Stimulated activated CD8-positive, alpha-beta memory T cell treated with anti-CD3 and anti-CD28 coated beads, Interleukin-2, amount 100 ng/mL, for 48 hours (primary cell): ENCODE data around the gene ELF2.
"Not testable (repeated sequence)": the region's sequence is repeated elsewhere in the genome, so short reads cannot be mapped to it uniquely, and the experiment has no call there.

ENCODE experiments used
- DNase-seq, 2 donors: peaks; one replicate each; pipeline ENCODE4 v3.0.0-alpha.2; 2020; ENCODE audit warnings: low read depth in 2 of 2

The ELF2 gene

DNA sequence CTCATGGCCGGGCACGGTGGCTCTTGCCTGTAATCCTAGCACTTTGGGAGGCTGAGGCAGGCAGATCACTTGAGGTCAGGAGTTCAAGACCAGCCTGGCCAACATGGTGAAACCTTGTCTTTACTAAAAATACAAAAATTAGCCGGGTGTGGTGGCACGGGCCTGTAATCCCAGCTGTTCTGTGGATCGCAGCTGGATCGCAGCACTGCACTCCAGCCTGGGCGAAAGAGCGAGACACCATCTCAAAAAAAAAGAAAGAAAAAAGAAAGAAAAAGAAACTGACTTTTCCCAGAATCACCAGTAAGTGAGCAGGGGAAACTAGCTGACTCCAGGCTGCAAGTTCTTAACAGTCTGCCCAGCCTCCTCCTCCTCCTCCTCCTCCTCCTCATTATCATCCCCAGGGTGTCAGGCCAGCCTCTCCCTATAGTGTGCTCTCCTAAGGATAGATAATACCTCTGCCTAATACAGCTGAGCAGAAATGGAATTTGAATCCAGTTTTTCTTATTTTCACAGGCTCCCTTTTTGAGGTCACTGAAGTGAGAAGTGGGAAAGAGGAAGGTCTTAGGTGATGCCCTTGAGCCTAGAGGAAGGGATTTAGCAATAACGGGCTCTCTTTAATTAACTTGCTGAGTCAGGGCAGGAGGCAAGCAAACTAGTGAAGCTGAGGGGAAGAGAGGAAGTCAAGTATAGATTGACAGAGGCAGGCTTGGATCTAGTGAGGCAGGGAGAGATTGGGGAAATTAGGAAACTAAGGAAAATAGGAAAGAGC, 11.8 kb upstream of the ELF2 start:
- no peak for DNase-seq

- no peak for DNase-seq
Observed at GRCh38 chr4:139184129-139184528, 7.1 kb upstream of the ELF2 start.

DNA sequence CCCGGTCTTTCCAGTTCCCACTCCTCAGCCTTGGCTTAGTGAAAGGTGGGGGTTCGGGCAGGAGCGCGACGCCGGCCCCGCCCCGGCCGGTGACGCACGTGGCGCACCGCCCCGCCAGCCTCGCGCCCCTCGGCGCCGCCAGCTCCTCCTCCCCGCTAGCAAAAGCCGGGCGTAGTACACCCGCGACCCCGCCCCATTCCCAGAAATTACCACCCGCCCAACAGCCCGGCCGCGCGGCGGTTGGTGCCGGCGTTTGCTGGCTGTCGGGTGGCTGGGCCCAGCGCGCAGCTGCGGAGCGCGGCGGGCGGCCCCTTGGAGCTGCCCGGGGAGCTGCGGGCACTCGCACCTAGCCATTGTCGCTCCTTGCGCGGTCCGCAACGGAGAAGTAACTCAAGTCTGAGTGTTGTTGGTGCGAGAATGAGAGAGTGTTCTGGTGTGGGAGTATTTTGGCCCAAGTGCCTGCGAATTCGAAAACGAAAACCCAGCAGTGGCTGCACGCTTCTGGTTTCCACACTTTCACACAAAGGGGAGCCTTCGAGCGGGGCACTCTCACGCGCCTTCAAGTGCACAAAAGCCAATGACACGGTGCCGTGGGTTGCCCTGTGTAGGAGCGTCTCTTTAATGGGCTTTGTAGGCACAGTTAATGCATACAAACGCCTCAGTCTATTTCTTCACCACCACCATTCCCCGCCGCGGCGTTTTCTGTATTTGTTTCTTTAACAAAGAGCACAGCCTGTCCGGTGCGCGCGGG, 1.0 kb upstream of the ELF2 start:
- peak; percentile 78 to 84 for DNase-seq

DNA sequence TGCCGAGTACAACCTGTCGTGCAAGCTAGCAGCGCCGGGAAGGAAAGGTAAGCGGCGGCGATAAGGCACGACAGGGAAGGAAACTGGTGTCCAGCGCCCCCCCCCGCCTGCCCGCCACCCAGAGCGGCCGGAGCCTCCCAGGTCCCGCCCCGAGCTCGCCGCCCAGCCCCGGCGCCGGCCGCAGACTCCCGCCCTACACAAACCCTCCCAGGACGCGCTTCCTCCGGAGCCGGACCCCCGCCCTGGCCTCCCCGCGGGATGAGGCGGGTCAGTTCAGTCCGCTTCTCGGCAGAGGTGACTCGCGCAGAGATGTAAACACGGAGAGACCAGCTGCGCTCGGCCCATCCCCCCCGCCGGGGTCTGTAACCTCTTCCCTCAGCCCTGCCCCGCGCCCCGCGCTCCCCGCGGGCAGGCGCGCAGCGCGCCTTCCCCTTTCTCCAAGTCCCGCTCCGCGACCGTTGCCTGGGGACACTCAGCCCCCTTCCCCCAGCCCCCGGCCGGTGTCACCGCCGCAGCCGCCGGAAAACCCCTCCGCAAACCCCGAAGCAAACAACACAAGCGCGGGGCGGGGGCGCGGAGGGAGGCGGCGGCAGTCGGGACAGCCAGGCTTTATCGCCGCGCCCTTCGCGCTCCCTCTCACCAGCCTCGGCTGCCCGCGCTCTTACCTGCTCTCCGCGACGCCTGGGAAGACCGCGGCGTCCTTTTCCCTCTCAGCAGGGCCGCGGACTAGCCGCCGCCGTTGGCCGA, 543 bp downstream of the ELF2 start:
- DNase-seq, result peak; percentile 32 to 35

- peak in 1 of 2 donors; percentile 0 for DNase-seq
Observed at GRCh38 chr4:139175646-139176301, 1.2 kb downstream of the ELF2 start.

DNA sequence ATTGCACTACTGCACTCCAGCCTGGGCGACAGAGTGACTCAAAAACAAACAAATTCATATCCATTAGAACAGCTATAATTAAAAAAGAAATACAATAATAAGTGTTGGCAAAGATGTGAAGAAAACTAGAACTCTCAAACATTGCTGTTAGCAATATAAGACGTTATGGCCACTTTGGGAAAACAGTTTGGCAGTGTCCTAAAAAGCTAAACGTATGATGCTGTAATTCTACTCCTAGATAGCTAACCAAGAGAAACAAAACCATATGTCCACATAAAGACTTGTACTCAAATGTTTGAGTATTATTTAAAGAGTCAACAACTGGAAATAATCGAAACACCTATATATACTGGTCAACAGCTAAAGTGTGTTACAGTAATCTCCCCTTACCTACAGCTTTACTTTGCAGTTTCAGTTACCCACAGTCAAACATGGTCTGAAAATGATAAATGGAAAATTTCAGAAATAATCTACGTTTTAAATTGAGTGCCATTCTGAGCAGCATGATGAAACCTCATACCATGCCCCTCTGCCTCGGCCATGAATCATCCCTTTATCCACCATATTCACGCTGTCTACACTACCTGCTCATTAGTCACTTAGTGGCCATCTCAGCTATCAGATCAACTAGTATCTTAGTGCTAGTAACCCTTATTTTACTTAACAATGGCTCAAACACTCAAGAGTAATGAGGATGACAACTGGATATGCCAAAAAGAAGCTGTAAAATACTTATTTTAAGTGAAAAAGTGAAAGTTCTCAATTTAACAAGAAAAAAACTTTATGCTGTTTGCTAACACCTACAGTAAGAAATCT, 4.9 kb downstream of the ELF2 start:
- no peak for DNase-seq

GRCh38 chr4:139170932-139171331, 6.1 kb downstream of the ELF2 start:
- DNase-seq, result no peak

DNA sequence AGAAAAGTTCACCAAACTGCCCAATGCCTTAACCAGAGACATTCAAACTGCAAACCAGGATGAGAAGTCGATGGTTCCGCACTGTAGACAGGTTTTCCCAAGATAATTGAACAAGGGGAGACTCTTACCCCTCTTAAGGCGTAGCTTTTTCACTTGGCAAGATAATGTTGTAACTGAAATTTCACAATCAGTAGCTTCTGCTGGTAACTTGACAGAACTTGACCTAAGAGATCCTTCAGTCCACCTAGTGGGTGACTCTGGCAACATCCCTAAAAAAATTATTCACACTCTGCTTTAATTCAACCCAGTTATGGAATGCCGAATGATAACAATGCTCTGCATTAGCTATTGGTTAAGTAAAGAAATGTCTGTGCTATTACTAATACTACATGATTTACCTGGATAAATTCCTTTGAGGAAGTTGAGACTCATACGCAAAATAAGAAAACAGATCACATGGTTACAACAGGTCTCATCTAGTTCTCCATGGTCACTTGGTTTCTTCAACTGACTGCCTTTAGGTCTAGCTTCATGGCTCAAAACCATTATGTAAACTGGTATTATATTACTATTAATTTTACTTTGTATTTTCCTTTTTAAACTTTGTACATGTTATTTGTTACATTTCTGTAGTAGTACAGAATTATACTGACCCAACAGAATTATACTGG, 9.1 kb downstream of the ELF2 start:
- no peak for DNase-seq

- DNase-seq, result no peak
Observed at GRCh38 chr4:139164731-139165130, 12.3 kb downstream of the ELF2 start.

- no peak for DNase-seq
Observed at GRCh38 chr4:139163806-139164206, 13.2 kb downstream of the ELF2 start.

DNA sequence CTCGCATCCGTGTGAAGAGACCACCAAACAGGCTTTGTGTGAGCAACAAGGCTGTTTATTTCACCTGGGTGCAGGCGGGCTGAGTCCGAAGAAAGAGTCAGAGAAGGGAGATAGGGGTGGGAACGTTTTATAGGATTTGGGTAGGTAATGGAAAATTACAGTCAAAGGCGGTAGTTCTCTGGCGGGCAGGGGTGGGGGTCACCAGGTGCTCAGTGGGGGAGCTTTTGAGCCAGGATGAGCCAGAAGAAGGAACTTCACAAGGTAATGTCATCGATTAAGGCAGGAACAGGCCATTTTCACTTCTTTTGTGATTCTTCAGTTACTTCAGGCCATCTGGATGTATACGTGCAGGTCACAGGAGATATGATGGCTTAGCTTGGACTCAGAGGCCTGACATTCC, 19.0 kb downstream of the ELF2 start:
- DNase-seq, result not testable (repeated sequence)

DNA sequence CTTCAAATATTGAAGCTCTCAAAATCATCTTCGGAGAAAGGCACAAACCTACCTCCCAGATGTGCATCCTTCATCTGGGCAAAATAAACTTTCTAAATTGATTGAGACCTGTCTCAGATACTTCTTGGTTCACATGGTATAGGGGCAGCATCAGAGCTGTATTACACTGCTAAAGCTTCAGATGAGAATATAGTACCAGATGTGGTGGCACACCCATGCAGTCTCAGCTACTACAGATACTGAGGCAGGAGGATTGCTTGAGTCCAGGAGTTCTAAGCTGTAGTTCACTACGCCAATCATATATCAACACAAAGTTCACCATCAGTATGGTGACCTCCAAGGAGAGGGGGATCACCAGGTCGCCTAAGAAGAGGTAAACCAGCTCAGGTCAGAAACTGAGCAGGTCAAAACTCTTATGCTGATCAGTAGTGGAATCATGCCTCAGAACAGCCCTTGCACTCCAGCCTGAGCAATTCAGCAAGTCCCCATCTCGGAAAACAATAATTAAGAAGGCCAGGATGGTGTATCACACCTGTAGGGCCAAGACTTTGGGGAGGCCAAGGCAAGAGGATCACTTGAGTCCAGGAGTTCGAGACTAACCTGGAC, 22.0 kb downstream of the ELF2 start:
- no peak for DNase-seq

DNA sequence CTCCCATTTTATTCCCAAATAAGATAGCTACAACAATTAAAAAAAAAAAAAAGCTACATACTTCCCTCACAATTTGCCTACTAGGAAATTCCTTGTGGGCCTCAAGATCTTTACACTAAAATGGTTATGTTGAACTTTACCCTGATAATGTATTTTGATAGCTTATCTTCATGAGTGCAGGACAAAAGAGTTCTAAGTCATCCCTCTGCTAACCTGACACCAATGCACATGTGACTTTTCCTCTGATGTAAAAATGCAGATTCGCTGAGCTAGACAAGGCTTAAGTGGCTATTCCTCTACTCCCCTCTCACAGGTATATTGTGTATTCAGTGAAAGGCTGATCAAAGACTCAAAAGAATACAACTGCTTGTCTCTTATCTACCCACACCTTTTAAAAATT, 22.5 kb downstream of the ELF2 start:
- DNase-seq, result no peak

- no peak for DNase-seq
Observed at GRCh38 chr4:139154134-139154421, 22.9 kb downstream of the ELF2 start.

GRCh38 chr4:139153411-139154133, 23.4 kb downstream of the ELF2 start:
- no peak for DNase-seq

DNA sequence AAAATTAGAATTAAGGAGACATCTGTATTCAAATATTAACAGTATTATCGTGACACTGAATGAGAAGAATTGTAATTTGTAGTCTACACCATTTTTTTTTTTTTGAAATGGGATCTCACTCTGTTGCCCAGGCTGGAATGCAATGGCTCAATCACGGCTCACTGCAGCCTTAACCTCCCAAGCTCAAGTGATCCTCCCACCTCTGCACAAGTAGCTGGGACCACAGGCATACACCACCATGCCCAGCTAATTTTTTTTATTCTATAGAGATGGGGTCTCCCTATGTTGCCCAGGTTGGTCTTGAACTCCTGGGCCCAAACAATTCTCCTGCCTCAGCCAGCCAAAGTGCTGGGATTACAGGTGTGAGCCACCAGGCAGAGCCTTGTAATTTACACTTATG, 24.8 kb downstream of the ELF2 start:
- DNase-seq, result no peak

DNA sequence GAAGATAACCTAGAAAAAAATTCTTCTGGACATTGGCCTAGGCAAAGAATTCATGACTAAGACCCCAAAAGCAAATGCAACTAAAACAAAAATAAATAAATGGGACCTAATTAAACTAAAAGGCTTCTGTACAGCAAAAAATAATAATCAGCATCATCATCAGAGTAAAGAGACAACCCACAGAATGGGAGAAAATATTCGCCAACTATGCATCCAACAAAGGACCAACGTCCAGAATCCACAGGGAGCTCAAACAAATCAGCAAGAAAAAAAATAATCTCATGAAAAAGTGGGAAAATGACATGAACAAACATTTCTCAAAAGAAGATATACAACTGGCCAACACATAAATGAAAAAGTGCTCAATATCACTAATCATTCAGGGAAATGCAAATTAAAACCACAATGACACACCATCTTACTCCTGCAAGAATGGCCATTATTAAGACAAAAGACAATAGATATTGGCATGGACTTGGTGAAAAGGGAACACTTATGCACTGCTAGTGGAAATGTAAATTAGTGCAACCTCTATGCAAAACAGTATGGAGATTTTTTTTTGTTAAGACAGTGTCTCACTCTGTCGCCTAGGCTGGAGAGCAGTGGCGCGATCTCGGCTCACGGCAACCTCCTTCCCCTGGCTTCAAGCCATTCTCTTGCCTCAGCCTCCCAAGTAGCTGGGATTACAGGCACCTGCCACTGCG, 29.9 kb downstream of the ELF2 start:
- DNase-seq, result no peak

DNA sequence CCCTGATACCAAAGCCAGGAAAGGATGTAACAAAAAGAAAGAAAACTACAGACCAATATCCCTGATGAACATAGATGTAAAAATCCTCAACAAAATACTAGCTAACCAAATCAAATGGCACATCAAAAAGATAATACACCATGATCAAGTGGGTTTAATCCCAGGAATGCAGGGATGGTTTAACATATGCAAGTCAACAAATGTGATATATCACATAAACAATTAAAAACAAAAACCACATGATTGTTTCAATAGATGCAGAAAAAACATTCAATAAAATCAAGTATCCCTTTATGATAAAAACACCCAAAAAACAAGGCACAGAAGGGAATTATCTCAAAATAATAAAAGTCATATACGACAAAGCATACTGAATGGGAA, 31.5 kb downstream of the ELF2 start:
- no peak for DNase-seq

DNA sequence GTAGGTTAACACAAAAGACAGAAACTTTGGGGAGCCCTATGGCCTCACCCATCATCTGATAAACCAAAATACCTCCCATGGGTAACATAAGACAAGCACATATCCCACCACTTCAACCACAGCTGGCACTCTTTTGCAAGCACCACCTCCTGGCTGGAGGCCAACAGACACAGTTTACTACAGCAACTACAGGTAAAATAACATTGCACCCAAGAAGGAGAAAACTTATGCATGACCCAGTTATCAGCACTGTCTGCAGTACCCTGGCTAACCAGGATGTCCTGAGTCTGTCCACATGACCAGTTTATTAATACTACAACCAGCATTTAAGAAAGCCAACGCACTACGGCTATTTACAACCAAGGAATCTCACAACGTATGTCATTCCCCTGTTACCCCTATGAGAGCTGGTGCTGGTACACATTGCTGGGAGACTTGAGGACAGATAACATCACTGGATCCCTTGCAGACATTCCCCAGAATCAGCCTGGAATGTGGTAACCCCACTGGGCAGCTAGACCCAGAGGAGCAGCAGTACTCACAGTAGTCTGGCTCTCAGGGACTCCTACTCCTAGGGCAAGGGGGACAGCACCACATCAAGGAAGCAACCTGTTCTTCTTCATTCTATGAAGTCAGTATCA, 32.0 kb downstream of the ELF2 start:
- no peak for DNase-seq
